Gastrocnemius medialis (tissue), 4 donors: Measurements from ENCODE around the gene NGDN. TPM values are rescaled to one million over a fixed set of nuclear protein-coding genes. Genes with fewer than 3 reads are reported as not detected.

Source experiments
- ATAC-seq, 2 donors: fragments of 150-250 bp; one replicate each; pipeline ENCODE4 v1.9.1; 2016
- DNase-seq, 2 donors: peaks; one replicate each; pipeline ENCODE4 v3.0.0-alpha.2; 2019
- H3K27ac ChIP-seq, 4 donors: fragments of 200-600 bp; sonication (generic); 1 replicate in 1 of 4; 2 replicates in 3 of 4; pipeline ENCODE4 v1.5.1; 2016 to 2018; ENCODE audit warnings: mild to moderate bottlenecking in 2 of 4, moderate library complexity in 1 of 4
- H3K27me3 ChIP-seq, 3 donors: fragments of 200-600 bp; sonication (generic) in 2 of 3; 1 replicate in 1 of 3; 2 replicates in 2 of 3; pipeline versions ENCODE4 v1.5.1 to v1.6.0; 2016 to 2019; ENCODE audit warnings: mild to moderate bottlenecking in 1 of 3, moderate library complexity in 1 of 3
- H3K36me3 ChIP-seq, 2 donors: fragments of 200-600 bp; sonication (generic) in 1 of 2; one replicate each; pipeline ENCODE4 v1.5.1; 2017 to 2018
- H3K4me1 ChIP-seq, 2 donors: fragments of 200-600 bp; sonication (generic) in 1 of 2; one replicate each; pipeline ENCODE4 v1.5.1; 2016 to 2017; ENCODE audit warnings: mild to moderate bottlenecking in 2 of 2
- H3K4me3 ChIP-seq, 4 donors: fragments of 200-600 bp; sonication (generic) in 3 of 4; 1 replicate in 1 of 4; 2 replicates in 3 of 4; pipeline ENCODE4 v1.5.1; 2016 to 2019; ENCODE audit warnings: mild to moderate bottlenecking in 2 of 4
- H3K9me3 ChIP-seq, 3 donors: fragments of 200-600 bp; sonication (generic) in 2 of 3; 1 replicate in 1 of 3; 2 replicates in 2 of 3; pipeline ENCODE4 v1.5.1; 2016 to 2019
- POLR2A ChIP-seq, 2 donors: fragments of 450-650 bp; IDR thresholded peaks; one replicate each; pipeline ENCODE4 v1.6.1; 2017; ENCODE audit warnings: antibody characterized with exemption in 2 of 2, mild to moderate bottlenecking in 2 of 2, moderate library complexity in 2 of 2
- in situ Hi-C, 4 donors: fragments of 200-750 bp; cut with MboI; loops; one replicate each; pipeline versions ENCODE4 v1.15.0 to v1.8.0; 2017; ENCODE audit warnings: low sequenced_read_pairs in 4 of 4
- intact Hi-C: fragments of 100-400 bp; cut with DNase I; formaldehyde crosslinking; loops from one replicate; pipeline ENCODE4 v1.15.1; 2023; ENCODE audit warnings: low total_unique reads
- total RNA-seq, 4 donors: library from RNA; depleted of rRNA; stranded (reverse); fragments of >200 nt; gene quantifications; one replicate each; pipeline versions ENCODE4 v1.1.0 to v1.2.3, GENCODE V29; 2016
- TF ChIP-seq, protein P1 (sequence below), 5 experiments: fragments of 450-650 bp in 3 of 5; fragments of 200-600 bp in 2 of 5; sonication (generic) in 2 of 5; IDR thresholded peaks in 4 of 5; conservative IDR thresholded peaks in 1 of 5; 1 replicate in 4 of 5; 2 replicates in 1 of 5; pipeline ENCODE4 v1.5.1; 2016 to 2019; ENCODE audit warnings: antibody characterized with exemption in 5 of 5, mild to moderate bottlenecking in 3 of 5, moderate library complexity in 3 of 5

Gene NGDN
- total RNA-seq, 4 donors from 2014 or later = 27.9 to 41.9 (median 36.1) TPM

DNA sequence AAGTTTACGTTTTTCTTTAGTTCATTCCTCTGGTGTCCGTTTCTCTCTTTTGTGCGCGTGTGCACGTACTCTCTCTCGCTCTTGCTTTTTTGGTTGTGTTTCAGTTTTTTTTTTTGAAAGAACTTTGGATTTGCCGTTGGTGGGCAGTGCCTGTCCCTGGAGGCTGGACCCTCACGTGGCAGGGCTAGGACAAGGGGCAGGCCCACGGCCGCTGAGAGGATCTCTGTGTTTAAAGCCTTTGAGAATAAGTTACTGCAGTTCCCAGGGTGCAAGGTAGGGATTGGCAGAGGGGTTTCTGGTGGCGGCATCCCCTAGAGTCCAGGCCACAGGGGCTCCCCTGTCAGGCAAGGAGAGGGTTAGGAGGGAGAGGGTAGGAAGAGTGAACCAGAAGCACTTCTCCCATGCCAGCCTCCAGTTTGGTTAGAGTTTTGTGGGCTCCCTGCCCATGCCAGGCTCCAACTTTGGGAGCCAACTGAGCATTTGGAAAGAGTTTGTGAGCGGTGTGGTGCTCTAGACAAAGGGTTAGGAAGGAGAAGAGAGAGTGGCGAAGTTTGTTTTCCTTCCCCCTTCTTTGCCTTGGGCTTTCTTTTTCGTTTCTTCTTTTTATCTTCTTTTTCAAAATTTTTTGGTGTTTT, 51.5 kb downstream of the NGDN start:
- no peak for ATAC-seq
- Histone ChIP-seq H3K36me3 (no peaks in the 10 kb centered on the region), H3K27me3 (no peaks in the 10 kb centered on the region), H3K9me3 (no peaks in the 10 kb centered on the region), H3K4me3 (no peak overlapping the region), H3K4me1 (peaks cover 0 to 4% of the 10 kb centered on the region in 2 donors), H3K27ac (no peak overlapping the region)
- intact Hi-C loops = no loop called here
- DNase-seq = no peak
- no peak for TF ChIP-seq POLR2A (IDR thresholded peaks at IDR 0.05)
- TF ChIP-seq, protein P1, sequence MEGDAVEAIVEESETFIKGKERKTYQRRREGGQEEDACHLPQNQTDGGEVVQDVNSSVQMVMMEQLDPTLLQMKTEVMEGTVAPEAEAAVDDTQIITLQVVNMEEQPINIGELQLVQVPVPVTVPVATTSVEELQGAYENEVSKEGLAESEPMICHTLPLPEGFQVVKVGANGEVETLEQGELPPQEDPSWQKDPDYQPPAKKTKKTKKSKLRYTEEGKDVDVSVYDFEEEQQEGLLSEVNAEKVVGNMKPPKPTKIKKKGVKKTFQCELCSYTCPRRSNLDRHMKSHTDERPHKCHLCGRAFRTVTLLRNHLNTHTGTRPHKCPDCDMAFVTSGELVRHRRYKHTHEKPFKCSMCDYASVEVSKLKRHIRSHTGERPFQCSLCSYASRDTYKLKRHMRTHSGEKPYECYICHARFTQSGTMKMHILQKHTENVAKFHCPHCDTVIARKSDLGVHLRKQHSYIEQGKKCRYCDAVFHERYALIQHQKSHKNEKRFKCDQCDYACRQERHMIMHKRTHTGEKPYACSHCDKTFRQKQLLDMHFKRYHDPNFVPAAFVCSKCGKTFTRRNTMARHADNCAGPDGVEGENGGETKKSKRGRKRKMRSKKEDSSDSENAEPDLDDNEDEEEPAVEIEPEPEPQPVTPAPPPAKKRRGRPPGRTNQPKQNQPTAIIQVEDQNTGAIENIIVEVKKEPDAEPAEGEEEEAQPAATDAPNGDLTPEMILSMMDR (IDR thresholded peaks at IDR 0.05 in 4 of 5, conservative IDR thresholded peaks at IDR 0.05 in 1 of 5) = no peak
- in situ Hi-C loops = no loop called here

DNA sequence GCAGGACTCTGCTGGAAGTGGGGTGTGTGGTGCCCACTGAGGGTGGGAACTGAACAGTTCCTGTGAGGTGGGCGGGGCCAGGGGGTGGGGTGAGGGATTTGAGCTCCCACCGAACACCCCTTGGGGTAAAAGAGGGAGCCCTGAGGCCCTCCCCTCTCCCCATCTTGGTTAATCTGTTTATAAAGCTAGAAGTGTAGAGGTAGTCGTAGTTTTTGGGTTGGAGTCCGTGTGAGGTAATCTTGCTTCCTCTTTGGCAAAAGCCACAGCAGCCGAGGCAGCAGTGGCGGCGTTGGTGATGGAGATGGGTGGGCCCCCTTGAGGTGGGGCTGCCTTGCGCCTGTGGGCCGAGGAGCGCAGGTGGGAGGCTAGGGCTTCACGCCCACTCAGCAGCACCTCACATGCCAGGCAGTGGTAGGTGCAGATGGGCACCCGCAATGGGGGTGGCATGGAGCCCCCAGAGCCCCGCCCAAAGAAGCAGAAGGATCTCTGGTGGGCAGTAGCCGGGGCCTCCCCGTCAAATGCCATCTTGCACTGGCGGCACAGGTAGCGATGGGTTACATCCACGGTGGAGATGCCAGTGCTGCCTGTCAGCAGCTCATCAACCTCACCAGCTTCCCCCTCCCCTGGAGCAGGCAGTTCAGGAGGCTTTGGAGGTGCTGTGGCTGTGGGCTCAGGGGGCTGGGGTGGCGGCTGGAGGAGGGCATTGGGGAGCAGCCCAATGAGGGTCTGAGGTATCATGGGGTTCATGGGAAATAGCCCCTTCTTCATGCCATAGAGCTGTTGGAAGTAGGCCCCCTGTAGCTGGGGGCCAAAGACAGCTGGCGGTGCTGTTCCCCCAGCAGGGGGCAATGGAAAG, 52.5 kb downstream of the NGDN start:
- Histone ChIP-seq H3K4me3 (no peak overlapping the region), H3K4me1 (peaks cover 0 to 4% of the 10 kb centered on the region in 2 donors), H3K9me3 (no peaks in the 10 kb centered on the region), H3K36me3 (no peaks in the 10 kb centered on the region), H3K27ac (no peak overlapping the region), H3K27me3 (no peaks in the 10 kb centered on the region)
- ATAC-seq = no peak
- DNase-seq = no peak
- no peak for TF ChIP-seq POLR2A (IDR thresholded peaks at IDR 0.05)
- TF ChIP-seq, protein P1 (IDR thresholded peaks at IDR 0.05 in 4 of 5, conservative IDR thresholded peaks at IDR 0.05 in 1 of 5) = no peak
- in situ Hi-C loops = no loop called here
- intact Hi-C loops = no loop called here

DNA sequence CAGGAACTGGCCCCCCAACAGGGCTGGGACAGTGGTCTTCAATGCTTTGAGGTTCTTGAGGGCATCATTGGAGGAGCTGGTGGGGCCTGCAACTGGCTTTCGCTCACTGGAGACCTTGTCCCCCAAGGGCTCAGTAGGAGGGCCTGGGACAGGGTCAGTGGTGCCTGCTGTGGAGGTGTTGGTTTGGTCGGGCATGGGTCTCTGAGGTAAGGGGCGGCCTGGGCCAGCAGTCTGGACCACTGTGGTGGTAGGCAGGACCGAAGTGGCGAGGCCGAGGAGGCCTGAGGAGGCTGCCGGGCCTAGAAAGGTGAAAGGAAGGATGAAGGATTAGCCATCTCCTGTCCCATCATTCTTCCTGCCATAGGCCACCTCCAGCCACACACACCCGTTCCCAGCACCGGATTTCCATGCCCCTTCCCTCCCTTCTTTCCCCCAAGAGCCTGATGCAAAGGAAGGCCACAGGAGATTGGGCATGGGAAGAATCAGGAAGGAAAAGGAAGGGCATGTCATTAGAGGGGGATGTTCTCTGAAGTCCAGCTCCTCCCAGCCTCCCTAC, 53.2 kb downstream of the NGDN start:
- no peaks in the 10 kb centered on the region for H3K9me3 ChIP-seq
- in situ Hi-C loops = no loop called here
- H3K4me1 ChIP-seq = peaks cover 0 to 4% of the 10 kb centered on the region in 2 donors
- H3K27me3 ChIP-seq = no peaks in the 10 kb centered on the region
- intact Hi-C loops = no loop called here
- DNase-seq = no peak
- H3K36me3 ChIP-seq = no peaks in the 10 kb centered on the region
- H3K4me3 ChIP-seq = no peak overlapping the region
- H3K27ac ChIP-seq = no peak overlapping the region
- no peak for ATAC-seq
- TF ChIP-seq, protein P1 (IDR thresholded peaks at IDR 0.05 in 4 of 5, conservative IDR thresholded peaks at IDR 0.05 in 1 of 5) = no peak
- TF ChIP-seq POLR2A (IDR thresholded peaks at IDR 0.05) = no peak

DNA sequence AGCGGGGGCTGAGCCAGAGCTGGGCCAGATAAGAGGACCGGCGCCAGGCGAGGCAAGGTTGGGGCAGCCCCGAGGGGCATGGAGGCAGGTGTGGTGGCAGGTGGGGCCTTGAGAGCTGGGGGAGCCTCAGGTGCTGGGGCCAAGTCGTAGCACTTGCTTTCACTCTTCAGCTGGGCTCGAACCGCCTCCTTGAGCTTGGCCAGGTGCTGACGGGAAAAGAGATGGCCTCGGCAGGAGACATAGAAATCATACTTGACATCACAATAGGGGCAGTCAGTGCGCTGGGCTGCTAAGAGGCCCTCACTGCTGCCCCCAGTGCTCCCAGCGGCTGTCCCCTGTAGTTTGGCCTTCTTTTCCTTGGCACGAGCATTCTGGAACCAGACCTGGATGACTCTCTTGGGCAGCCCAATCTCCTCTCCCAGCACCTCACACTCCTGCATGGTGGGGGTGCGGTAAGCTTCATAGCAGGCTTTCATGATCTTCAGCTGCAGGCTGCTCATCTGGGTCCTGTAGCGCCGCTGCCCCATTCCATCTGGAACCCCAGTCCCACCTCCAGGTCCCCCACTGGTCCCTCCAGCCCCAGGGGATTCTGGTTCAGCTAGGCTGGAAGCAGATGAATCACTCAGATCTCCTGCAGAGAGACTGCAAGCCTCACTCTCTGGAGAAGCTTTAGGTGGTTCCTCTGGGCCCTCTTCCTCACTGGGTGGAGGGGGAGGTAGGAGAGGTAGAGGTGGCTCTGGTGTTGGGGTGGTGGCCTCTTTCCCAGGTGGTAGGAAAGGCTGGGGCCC, 53.9 kb downstream of the NGDN start:
- Histone ChIP-seq H3K9me3 (no peaks in the 10 kb centered on the region), H3K27ac (no peak overlapping the region), H3K4me3 (no peak overlapping the region), H3K4me1 (peaks cover 0 to 2% of the 10 kb centered on the region in 2 donors), H3K36me3 (no peaks in the 10 kb centered on the region), H3K27me3 (no peaks in the 10 kb centered on the region)
- intact Hi-C loops = no loop called here
- DNase-seq (no peak), ATAC-seq (no peak)
- TF ChIP-seq, protein P1 (IDR thresholded peaks at IDR 0.05 in 4 of 5, conservative IDR thresholded peaks at IDR 0.05 in 1 of 5) = no peak
- no peak for TF ChIP-seq POLR2A (IDR thresholded peaks at IDR 0.05)
- in situ Hi-C loops = no loop called here
